ENCODE measurements around the gene PPA1.
A peak's percentile ranks its signal among the peaks of the same experiment; 100 is the strongest.
"Not testable (repeated sequence)": the region's sequence is repeated elsewhere in the genome, so short reads cannot be mapped to it uniquely, and the experiment has no call there.

The PPA1 gene

GRCh38 chr10:70179209-70179608 is 54.0 kb downstream of the PPA1 start:
- not testable (repeated sequence) for H3K4me3 ChIP-seq, H3K27ac ChIP-seq

- H3K4me3 ChIP-seq, result no peak overlapping the region
Measured at GRCh38 chr10:70178139-70178725, 55.0 kb downstream of the PPA1 start.

GRCh38 chr10:70176441-70176840 is 56.8 kb downstream of the PPA1 start:
- H3K27ac ChIP-seq, result no peak overlapping the region
- no peak overlapping the region for H3K4me3 ChIP-seq

More at GRCh38 chr10:70178139-70178725, 55.0 kb downstream of the PPA1 start:
- no peak overlapping the region for H3K27ac ChIP-seq

GRCh38 chr10:70175516-70175915 is 57.7 kb downstream of the PPA1 start:
- Histone ChIP-seq H3K27ac (no peak overlapping the region), H3K4me3 (no peak overlapping the region)

- Histone ChIP-seq H3K27ac (peak overlapping the region in 11 of 21 experiments; percentile 16 to 71 (median 39)), H3K4me3 (no peak overlapping the region)
Measured at GRCh38 chr10:70174058-70174741, 59.0 kb downstream of the PPA1 start.

- peak overlapping the region; percentile 61 to 97 (median 85) for H3K4me3 ChIP-seq
- H3K27ac ChIP-seq, result peak overlapping the region; percentile 68 to 98 (median 93)
Measured at GRCh38 chr10:70169649-70170364, 63.4 kb downstream of the PPA1 start.

GRCh38 chr10:70169011-70169410 is 64.2 kb downstream of the PPA1 start:
- Histone ChIP-seq H3K27ac (peak overlapping the region in 12 of 21 experiments; percentile 12 to 98 (median 92)), H3K4me3 (peak overlapping the region; percentile 61 to 97 (median 85))

GRCh38 chr10:70167246-70167645 is 66.0 kb downstream of the PPA1 start:
- H3K27ac ChIP-seq, result no peak overlapping the region
- H3K4me3 ChIP-seq, result no peak overlapping the region

- H3K4me3 ChIP-seq, result no peak overlapping the region
- H3K27ac ChIP-seq, result peak overlapping the region in 1 of 21 experiments; percentile 3
Measured at GRCh38 chr10:70166394-70166793, 66.8 kb downstream of the PPA1 start.

GRCh38 chr10:70164163-70164562 is 69.1 kb downstream of the PPA1 start:
- Histone ChIP-seq H3K4me3 (no peak overlapping the region), H3K27ac (no peak overlapping the region)

GRCh38 chr10:70163448-70163847 is 69.8 kb downstream of the PPA1 start:
- no peak overlapping the region for H3K27ac ChIP-seq
- H3K4me3 ChIP-seq, result no peak overlapping the region

- H3K4me3 ChIP-seq, result no peak overlapping the region
- H3K27ac ChIP-seq, result no peak overlapping the region
Measured at GRCh38 chr10:70162892-70163201, 70.4 kb downstream of the PPA1 start.

- Histone ChIP-seq H3K27ac (no peak overlapping the region), H3K4me3 (no peak overlapping the region)
Measured at GRCh38 chr10:70162151-70162891, 70.9 kb downstream of the PPA1 start.

- H3K27ac ChIP-seq, result no peak overlapping the region
- H3K4me3 ChIP-seq, result no peak overlapping the region
Measured at GRCh38 chr10:70160798-70161197, 72.4 kb downstream of the PPA1 start.

- H3K4me3 ChIP-seq, H3K27ac ChIP-seq: not testable (repeated sequence)
Measured at GRCh38 chr10:70159366-70159765, 73.9 kb downstream of the PPA1 start.

- H3K27ac ChIP-seq, result no peak overlapping the region
- H3K4me3 ChIP-seq, result no peak overlapping the region
Measured at GRCh38 chr10:70158113-70158512, 75.1 kb downstream of the PPA1 start.

GRCh38 chr10:70155255-70155838 is 77.9 kb downstream of the PPA1 start:
- no peak overlapping the region for H3K4me3 ChIP-seq
- H3K27ac ChIP-seq, result no peak overlapping the region
